NCI-H2227 (cell line): ENCODE results near the gene PPIC.

Experiments
- DNase-seq: peaks from one replicate; lab custom pipeline; 2025; ENCODE audit not compliant: unreplicated experiment; lab: John Stamatoyannopoulos, UW

The PPIC gene

DNA sequence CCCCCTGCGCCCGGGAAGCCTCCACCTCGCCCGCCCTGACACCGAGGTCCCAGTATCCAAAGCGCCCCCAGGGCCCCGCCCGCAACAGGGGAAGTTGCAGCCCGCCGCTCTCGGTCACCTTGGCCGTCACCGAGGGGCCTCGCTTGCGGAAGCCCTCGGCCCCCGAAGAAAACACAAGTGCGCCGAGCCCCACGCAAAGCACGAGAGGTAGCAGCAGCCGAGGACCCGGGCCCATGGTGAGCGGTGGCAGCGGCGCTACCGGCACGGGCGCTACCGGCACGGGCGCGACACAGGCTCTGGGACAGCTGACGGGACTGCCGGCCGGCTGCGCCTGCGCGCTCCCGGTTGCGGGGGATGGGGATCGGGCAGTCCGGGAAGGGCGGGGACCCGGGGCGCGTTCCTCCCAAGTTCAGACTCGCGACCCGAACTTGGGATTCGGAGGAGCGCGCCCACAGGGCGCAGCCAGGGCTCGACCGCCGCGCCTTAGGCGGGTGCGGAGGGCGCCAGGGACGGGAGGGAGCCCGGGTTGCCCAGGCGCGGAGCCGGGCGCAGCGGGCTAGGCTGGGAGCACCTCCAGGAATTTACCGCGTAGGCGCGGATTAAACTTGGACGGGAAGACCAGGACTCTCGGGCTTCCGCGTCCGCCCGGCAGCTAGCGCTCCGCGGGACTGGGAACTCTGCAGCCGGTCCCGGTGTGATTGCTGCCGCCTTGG lies at the start of gene PPIC:
TSS of gene PPIC (minus strand) at position 335 of the 713 bp plus-strand sequence. CDS start at position 235, 100 bp downstream.
- DNase-seq, result peak; percentile 44

DNA sequence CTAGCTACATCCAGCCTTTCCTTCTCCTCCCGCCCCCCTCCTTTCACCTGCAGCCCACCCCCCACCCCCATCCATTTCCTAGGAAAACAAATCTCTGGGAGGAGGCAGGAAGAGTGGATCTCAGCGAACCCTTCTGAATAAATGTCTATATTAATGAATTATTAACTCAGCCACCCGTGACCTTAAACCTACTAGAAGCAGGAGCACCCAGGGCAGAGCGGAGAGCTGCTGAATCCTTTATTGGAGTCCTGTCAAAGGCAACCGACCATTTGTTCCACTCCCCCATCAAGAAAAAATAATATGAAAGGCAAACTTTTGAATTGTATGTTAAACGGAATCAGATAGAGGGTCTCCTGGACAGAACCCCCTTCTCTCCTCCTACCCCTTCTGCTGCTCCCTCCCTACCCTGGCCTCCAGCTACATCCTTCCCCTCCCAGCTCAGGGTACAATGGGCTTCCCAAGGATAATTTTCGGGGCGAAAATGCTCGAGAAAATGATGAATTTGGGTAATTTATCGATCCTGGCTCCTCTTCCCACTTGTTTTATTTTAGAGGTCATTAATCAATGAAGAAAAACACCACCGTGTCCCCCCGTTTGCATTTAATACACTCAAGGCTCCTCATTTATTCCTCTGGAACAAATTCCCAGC lies 49.2 kb upstream of the PPIC start:
- no peak for DNase-seq

DNA sequence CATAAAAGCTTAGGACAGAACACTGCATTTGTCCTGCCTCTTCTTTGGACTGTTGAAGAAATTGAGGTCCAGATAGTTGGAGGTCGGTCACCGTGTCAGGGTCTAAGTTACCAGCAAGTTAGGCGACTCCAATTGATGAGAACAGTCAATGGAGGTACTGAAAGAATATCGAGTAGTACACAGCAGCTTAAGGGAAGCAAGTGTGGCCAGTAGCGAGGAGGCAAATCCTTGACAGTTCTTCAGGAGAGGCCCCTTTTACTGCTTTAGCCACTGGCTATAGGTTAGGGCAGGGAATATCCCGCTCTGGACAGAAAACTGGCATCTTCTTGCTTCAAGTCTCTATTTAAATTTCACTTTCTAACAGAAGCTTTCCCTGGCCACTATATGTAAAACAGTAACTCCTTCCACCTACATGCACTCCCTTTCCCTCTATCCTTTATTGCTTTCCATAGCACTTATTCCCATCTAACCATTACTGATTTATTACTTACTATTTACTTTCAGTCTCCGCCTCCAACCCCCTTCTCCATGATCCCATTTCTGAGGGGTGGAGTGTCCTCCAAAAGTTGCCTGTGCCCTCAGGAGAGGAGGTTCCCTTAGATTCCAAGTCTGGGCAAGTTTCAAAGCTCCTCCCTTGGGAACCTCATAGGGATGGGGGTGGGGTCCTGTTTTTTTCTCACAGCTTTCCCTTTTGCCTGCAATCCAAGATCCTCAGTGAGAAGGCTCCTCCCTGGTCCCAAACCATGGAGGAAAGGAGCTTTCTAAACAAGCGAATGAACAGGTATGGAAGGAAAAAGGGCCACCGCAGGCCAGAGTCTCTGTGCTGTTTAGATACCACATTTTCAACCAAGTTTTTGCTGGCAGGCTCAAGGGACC lies 48.4 kb upstream of the PPIC start:
- no peak for DNase-seq

DNA sequence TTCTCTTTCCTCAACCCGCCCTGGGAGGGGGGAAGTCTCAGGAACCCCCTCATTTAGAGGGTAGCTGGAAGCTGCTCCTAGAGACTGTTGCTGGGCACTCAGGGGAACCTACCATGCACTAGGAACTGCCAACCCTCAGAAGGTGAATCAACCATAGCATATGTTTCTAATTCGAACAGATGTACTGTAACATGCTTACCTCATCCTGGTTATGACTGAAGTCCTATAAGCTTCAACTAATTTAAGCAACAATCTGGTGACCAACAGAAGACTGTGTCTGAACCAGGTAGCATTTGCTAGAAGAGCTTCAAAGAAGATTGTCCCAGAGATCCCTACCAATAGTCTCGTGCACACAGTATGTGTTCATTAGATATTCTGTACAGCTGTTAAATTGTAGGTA lies 46.8 kb upstream of the PPIC start:
- no peak for DNase-seq

DNA sequence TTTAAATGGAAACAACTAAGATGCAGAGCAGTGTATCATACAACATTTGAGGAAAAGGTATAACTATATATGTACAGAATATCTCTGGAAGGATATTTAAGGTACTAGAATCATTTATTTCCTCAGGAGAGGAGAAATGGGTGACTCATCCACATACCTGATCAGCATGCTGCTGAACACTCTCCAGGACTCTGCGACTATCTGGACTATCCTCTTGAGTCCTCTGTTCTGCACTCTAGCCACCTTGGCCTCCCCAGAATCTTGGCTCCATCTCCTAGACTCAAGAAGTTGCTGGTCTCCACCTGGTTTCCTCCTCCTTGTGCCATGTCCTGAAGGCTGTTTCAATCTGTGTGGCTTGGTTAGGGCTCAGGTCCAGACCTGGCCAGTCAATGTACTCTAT lies 43.7 kb upstream of the PPIC start:
- DNase-seq, result no peak

DNA sequence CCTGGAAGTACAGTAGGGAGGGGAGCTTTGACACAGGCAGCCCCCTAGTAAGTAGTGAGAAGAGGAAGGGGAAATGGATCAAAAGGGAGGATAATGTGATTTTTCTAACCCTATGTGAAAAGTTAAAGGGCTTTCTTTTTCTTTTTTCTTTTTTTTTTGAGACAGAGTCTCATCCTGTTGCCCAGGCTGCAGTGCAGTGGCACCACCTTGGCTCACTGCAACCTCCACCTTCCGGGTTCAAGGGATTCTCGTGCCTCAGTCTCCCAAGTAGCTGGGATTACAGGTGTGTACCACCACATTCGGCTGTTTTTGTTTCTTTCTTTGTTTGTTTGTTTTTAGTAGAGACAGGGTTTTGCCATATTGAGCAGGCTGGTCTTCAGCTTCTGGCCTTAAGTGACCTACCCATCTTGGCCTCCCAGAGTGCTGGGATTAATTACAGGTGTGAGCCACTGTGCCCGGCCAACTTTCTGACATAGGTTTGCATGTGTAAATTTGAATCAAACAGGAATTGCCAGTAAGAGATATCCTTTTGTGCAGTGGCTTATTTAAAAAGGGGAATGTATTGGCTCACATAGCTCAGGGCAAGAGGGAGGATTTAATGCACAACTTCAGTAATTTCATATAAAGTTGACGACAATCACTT lies 39.1 kb upstream of the PPIC start:
- DNase-seq, result no peak

DNA sequence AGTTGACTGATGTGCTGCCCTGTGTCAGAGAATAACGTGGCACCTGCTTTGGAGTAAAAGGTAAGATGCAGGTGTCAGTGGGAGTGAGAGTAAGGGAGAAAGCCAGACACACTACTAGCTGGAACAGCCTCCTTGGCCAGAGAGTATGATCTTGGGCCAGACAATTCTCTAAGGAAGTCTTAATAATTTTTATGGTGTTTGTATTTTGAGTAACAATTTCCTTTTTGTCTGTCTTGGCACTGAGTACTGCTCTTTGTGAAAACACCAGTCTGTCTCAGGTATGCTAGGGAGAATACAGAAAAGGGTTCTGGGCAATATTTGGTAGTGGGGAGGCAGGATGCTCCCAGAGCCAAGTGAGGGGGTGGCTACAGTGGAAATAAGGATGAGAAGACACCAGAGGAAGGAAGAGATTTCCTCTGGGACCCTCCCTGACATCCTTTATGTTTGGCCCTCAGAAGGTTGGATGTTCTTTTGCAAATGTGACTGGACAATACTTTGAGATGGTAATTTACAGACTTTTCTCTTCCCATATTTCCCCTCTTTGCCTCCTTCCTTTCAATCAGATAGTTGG lies 31.9 kb upstream of the PPIC start:
- DNase-seq, result no peak

DNA sequence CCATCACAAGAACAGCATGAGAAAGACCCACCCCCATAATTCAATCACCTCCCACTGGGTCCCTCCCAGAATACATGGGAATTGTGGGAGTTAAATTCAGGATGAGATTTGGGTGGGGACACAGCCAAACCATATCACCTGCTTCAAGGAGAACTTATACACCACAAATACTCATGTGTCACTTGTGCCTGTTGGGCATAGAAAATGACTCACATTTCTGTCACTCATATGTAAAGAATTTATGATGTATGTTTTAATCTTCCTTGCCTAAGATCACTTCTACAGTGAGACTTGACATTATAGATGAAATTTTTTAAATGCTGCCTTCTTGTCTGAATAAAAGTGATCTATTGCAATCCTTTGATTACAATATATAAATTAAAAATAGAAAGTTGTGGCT lies 29.5 kb upstream of the PPIC start:
- DNase-seq, result no peak

DNA sequence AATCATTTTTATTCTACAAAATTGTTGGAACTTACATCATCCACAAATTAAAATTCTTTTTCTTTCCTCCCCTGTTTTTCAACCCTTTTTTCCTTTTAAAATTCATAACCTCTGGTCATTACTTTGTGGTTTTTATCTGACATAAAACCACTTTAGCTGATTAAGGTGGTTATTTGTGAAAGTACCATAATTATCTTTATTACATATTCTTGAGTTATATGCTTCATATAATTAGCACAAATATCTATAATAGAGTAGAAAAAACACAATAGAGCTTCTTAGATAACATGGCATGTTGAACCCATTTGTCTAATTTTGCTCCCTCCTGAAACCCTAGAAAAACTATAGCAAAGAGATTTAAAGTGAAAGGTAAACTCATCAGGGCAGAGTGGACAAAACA lies 22.9 kb upstream of the PPIC start:
- peak; percentile 4 for DNase-seq

DNA sequence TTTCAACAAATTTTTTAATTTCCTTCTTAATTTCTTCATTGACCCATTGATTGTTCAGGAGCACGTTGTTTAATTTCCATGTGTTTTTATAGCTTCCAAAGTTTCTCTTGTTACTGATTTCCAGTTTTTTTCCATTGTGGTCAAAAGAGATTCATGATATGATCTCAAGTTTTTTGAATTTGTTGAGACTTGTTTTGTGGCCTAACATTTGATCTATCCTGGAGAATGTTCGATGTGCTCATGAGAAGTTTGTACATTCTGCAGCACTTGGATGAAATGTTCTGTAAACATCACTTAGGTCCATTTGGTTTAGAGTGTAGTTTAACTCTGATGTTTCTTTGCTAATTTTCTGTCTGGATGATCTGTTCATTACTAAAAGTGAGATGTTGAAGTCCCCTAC lies 14.7 kb upstream of the PPIC start:
- DNase-seq, result no peak

DNA sequence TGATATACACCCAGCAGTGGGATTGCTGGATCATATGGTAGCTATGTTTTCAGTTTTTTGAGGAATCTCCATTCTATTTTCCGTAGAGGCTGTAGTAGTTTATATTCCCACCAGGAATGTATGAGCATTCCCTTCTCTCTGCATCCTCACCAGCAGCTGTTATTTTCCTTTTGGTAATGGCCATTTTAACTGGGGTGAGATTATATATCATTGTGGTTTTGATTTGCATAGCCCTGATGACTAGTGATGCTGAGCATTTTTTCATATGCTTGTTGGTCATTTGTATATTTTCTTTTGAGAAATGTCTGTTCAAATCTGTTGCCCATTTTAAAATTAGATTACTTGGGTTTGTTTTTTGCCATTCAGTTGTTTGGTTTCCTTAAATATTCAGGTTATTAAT lies 11.2 kb upstream of the PPIC start:
- no peak for DNase-seq

DNA sequence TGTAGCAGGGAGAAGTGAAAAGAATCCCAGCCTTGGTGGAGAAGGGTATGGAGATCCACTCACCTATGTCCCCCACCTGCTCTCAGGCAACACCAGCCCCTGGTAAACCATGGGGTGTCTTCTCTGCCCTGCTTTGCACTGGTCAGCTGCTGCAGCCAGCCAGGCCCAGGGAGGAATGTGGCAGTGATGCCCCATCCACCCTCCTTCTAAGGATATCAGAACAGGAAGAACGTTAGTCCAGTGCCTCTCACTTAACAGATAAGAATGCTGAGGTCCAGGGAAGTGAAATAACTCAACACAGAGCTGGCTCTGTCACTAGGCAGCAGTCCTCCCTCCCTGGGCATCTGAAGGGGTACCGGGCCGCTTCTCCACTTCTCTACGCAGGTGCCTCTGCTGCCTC lies 9.7 kb upstream of the PPIC start:
- no peak for DNase-seq

DNA sequence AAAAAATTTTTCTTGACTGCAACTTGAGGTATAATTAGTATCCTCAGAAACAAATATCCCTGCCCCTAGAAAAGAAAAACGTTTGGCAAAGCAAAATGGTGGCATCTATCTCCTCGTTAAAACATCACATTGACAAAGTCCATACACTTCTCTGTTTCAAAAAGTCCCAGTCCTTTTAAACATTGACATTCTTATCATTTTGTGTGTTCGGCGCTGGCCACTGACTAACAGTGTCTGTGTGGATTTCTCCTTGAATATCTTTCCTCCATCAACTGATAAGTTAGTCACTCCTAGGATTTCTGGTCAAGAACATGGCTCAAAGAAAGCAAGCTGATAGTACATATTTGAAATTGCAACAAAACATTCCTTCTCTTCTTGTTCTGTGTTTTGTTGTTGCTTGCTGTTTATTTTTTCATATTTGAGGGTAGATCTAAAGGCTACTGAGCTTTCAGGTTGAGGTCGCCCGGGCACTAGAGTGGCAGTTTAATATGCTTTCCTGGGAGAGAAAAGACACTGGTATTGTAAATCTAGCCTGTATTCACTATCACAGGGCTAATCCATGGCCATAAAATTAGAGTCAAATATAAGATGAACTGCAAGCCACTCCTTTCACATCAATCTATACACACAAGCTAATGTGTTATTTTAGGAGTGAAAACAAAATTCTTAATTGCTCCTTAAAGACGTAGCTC lies 8.5 kb upstream of the PPIC start:
- DNase-seq, result no peak

DNA sequence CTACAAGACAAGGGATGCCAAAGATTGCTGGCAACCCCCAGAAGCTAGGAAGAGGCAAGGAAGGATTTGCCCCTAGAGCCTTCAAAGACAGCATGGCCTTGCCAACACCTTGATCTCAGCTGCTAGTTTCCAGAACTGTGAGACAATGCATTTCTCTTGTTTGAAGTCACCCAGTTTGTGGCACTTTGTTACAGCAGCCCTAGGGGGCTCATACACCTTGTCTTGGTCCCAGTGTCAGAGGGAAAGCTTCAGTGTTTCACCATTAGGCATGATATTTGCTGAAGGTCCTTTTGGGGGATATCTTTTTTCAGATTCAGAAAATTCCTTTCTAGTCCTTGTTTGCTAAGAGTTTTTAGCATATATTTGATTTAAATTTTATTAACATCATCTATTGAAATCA lies 3.1 kb upstream of the PPIC start:
- DNase-seq, result no peak

DNA sequence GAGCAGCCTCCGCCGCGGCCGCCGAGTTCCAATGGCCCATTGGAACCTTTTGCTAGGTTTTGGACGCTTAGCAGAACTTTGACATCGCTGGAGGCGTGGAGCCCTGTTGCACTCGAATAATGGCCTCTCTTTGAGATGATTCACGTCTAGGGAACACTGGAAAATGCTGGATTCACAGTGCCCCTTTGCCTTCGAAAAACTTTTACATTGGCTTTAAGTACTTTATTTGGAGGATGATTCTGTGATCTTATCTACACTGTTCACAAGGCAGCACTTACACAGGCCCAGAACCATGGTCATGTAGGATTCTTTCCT lies 536 bp upstream of the PPIC start:
- DNase-seq, result no peak

DNA sequence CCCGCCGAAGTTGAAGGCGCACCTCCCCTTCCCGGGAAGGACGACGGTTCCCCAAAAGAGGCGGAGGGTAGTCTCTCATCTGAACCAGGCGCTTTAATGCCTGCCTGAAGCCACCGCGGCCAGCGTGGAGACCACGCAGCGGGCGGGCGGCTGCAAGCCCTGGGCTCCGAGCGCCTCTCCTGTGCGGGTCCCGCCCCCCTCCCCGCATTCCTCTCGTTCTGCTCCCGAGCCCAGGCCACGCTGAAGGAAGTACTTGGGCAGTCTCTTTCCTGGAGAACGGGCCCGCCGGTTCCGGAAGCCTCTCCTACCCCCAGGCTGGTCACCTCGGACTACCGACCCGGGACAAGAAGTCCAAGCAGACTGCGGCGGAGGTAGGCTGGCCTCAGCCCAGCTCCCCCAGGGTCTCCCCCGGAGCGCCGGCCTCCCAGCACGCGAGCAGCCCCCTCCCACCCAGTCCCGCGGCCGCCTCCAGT lies 571 bp downstream of the PPIC start:
- peak; percentile 21 for DNase-seq

DNA sequence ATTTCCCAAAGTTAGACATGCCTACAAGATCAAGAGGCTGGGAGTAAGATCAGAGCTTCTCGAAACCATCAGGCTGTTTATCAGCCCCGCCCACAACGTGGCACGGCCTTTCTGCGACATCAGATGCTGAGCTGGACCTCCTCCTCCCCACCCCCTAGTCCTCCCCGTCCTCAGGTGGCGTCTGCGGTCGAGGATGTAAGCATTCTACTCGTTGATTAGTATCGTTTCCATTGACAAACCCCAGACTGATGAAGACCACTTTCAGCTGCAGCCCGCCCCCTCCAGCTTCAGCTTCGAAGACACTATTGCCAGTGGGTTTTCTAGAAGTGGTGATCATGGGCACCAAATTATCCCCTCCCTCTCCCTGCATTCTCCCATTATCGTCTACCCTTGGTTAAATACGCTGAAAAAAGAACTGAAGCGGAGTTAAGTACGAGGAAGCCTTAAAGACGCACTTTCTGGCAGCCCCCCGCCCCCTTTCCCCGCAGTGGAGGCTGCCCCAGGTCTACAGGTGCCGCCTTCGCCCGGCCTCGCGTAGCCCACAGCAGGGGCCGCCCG lies 1.1 kb downstream of the PPIC start:
- peak; percentile 64 for DNase-seq

DNA sequence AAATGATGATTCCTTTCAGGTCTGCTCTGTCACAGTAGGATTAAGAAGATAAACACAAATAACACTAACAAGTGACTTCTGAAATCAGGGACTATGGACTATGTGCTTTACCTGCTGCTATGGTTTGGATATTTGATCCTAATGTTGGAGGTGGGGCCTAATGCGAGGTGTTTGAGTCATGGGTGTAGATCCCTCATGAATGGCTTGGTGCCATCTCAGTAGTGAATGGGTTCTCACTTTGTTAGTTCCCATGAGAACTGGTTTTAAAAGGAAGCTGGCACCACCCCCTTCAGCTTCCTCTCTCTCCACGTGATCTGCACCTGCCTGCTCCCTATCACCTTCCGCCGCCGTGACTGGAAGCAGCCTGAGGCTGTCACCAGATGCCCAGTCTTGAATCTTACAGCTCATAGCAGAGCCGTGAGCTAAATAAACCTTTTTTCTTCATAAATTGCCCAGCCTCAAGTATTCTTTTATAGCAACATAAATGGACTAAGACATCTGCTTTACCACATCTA lies 3.3 kb downstream of the PPIC start:
- DNase-seq, result no peak

DNA sequence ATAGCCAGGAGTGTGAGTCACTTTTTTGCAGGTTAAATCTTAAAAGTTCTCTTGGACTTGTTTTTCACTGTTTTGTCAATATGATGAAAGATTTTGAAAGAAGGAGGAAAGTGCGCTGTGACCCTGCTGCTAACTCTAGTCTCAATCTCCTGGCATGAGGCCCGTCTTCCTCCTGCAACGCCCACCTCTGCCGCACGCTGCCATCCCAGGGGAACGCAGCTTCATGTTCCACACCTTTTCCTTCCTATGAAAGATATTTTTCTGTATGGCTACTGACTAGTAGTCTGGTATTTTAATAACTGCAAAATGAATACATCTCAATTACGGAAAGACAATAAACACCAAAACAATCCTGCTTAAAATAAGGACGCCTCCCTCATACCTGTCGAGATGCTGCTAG lies 8.3 kb downstream of the PPIC start:
- DNase-seq, result no peak

DNA sequence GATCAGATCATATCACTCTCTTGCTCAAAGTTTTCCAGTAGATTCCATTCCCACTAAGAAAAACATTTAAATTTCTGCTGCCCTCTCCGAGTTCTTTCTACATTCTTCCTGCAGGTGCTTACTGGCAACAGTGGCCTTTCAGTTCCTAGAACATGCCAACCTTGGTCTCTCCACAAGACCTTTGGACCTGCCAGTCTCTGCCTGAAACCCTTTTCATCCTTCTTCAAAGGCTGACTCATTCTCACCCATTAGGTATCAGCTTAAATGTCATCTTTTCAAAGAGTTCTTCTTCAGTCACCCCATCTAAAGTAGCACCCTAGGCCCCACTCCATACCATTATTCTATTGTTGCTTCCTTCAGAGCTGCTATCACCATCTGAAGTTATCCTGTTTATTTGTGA lies 21.8 kb downstream of the PPIC start:
- DNase-seq, result no peak
